ENCODE measurements around the gene ZMIZ1.

The ZMIZ1 gene

GRCh38 chr10:79052291-79053080 lies 16.3 kb upstream of the ZMIZ1 start:
- no peak for TF ChIP-seq FOXP2 (optimal IDR thresholded peaks at IDR 0.05; ENCODE audit: borderline replicate concordance, extremely low read depth, extremely low read length, insufficient read depth)

- no peak for TF ChIP-seq REST (IDR thresholded peaks at IDR 0.05; ENCODE audit: insufficient read depth in 1 of 2, low read depth in 2 of 2, low read length in 2 of 2)
- no peak for TF ChIP-seq TAF1 (IDR thresholded peaks at IDR 0.05; ENCODE audit: borderline replicate concordance, insufficient read depth, low read length)
- TF ChIP-seq POLR2AphosphoS5 (IDR thresholded peaks at IDR 0.05; ENCODE audit: low read depth, low read length): no peak
- no peak for TF ChIP-seq FOXP2 (optimal IDR thresholded peaks at IDR 0.05; ENCODE audit: borderline replicate concordance, extremely low read depth, extremely low read length, insufficient read depth)
- TF ChIP-seq SIN3A (IDR thresholded peaks at IDR 0.05; ENCODE audit: borderline replicate concordance, insufficient read depth, low read length): no peak
These were observed 15.7 kb upstream of the ZMIZ1 start for GRCh38 chr10:79053081-79053434.

GRCh38 chr10:79053481-79054202 lies 15.1 kb upstream of the ZMIZ1 start:
- no peak for TF ChIP-seq REST (IDR thresholded peaks at IDR 0.05; ENCODE audit: insufficient read depth in 1 of 2, low read depth in 2 of 2, low read length in 2 of 2)
- no peak for TF ChIP-seq POLR2AphosphoS5 (IDR thresholded peaks at IDR 0.05; ENCODE audit: low read depth, low read length)
- no peak for TF ChIP-seq TAF1 (IDR thresholded peaks at IDR 0.05; ENCODE audit: borderline replicate concordance, insufficient read depth, low read length)
- TF ChIP-seq FOXP2 (optimal IDR thresholded peaks at IDR 0.05; ENCODE audit: borderline replicate concordance, extremely low read depth, extremely low read length, insufficient read depth): no peak
- TF ChIP-seq SIN3A (IDR thresholded peaks at IDR 0.05; ENCODE audit: borderline replicate concordance, insufficient read depth, low read length): no peak

- TF ChIP-seq FOXP2 (optimal IDR thresholded peaks at IDR 0.05; ENCODE audit: borderline replicate concordance, extremely low read depth, extremely low read length, insufficient read depth) (no peak), REST (IDR thresholded peaks at IDR 0.05; ENCODE audit: insufficient read depth in 1 of 2, low read depth in 2 of 2, low read length in 2 of 2) (no peak), TAF1 (IDR thresholded peaks at IDR 0.05; ENCODE audit: borderline replicate concordance, insufficient read depth, low read length) (no peak), SIN3A (IDR thresholded peaks at IDR 0.05; ENCODE audit: borderline replicate concordance, insufficient read depth, low read length) (no peak), POLR2AphosphoS5 (IDR thresholded peaks at IDR 0.05; ENCODE audit: low read depth, low read length) (no peak)
These were observed 14.3 kb upstream of the ZMIZ1 start for GRCh38 chr10:79054203-79055099.

GRCh38 chr10:79055100-79055782 lies 13.5 kb upstream of the ZMIZ1 start:
- no peak for TF ChIP-seq FOXP2 (optimal IDR thresholded peaks at IDR 0.05; ENCODE audit: borderline replicate concordance, extremely low read depth, extremely low read length, insufficient read depth)
- no peak for TF ChIP-seq REST (IDR thresholded peaks at IDR 0.05; ENCODE audit: insufficient read depth in 1 of 2, low read depth in 2 of 2, low read length in 2 of 2)
- no peak for TF ChIP-seq POLR2AphosphoS5 (IDR thresholded peaks at IDR 0.05; ENCODE audit: low read depth, low read length)
- TF ChIP-seq SIN3A (IDR thresholded peaks at IDR 0.05; ENCODE audit: borderline replicate concordance, insufficient read depth, low read length): no peak
- no peak for TF ChIP-seq TAF1 (IDR thresholded peaks at IDR 0.05; ENCODE audit: borderline replicate concordance, insufficient read depth, low read length)
